GM12874 (cell line): ENCODE measurements around the gene NAALADL2.

Experiments used
- CTCF ChIP-seq: IDR thresholded peaks from 2 replicates; pipeline ENCODE4 v1.5.1; 2011; ENCODE audit warnings: low read depth, mild to moderate bottlenecking, control low read depth, low read length, moderate library complexity; ENCODE audit not compliant: insufficient read depth

NAALADL2 gene

GRCh38 chr3:175741951-175742350, 882.8 kb downstream of the NAALADL2 start:
- no peak for TF ChIP-seq CTCF

- TF ChIP-seq CTCF = no peak
Observed at GRCh38 chr3:175743733-175744400, 884.7 kb downstream of the NAALADL2 start.

GRCh38 chr3:175746308-175746707, 887.2 kb downstream of the NAALADL2 start:
- TF ChIP-seq CTCF = no peak

DNA sequence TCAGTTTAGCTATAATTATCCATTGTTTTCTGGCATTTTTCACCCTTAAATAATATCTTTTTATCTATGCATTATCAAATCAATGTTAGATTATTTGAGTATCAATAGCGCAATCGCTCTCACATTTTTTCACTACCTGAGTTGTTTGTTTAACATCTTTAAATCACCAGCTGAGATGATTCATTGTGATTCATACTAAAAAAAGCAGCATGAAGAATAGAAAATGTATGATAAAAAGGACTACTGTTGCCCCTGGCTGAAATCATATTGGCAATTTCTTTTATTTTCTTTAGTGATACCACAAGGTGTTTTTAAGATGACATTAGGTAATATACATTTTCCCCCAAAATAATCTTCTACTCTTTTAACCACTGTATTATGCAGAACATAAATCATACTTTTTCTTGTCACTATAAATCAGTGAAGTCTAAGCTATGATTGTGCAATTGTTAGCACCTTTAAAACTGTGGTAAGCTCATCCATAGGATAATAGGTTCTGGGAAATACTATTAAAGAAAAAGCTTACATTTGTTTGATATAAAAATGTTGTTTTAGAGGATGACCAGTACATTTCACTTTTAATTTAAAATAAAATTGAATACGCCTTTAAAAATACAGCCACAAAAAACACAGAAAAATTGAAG, 889.1 kb downstream of the NAALADL2 start:
- no peak for TF ChIP-seq CTCF

DNA sequence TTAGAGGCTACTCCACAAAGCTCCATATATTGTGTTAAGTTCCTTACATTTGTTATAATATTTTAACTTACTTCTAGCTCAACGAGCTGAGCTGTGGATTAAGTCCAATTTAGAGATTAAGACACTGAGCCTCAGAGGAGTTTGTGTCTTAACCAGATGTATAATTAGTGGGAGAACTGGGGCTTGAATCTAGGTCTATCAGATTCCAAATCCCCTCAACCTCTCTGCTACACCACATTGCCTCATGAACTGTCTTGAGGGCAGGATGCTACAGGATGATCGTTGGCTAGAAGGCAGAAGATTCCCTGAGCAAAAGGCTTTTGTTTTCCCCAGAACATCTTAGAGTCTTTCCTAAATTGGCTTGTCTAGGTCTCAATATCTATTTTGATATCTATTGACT, 890.8 kb downstream of the NAALADL2 start:
- TF ChIP-seq CTCF = no peak

DNA sequence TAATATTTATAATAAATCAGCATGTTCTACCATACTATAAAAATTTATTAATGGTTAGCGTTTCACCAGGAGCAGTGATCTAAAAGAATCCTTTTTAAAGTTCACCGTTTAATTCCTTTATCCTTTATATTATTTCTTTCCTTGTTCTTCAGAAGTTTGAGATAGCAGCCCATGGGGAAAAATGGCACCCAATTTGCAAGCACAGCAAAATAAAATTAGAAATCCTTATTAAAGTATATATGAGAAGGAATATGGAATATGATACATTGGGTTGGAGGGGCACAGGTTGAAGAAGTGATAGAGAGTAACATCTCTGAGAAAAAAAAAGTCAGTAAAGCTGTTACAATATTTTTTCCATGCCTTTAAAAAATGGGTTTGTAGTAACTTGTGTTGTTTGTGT, 892.0 kb downstream of the NAALADL2 start:
- no peak for TF ChIP-seq CTCF

DNA sequence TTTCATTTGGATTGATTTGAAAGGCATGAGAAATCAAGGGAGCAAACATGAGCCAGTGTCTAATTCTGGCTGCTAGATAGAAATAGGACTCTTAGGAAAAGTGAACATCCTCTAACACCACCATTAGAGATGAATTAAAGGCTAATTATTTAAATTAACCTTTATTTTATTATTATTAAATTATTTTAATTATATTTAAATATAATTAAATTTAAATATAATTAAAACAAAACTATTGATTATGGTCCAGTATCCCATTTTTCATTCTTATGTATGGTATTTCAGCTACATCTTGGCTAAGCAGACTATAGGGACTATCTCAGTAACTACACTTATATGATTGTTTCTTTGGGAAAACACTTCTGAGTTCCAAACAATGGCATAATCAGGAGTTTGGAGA, 904.8 kb downstream of the NAALADL2 start:
- TF ChIP-seq CTCF = no peak
